GM15510 (cell line): Measurements from ENCODE around the gene TRMT10B.

Experiments used
- POLR2A ChIP-seq: IDR thresholded peaks from 3 replicates; pipeline ENCODE4 v1.6.1; 2011; ENCODE audit warnings: borderline replicate concordance; ENCODE audit not compliant: insufficient read length; ENCODE audit errors: extremely low read depth

The TRMT10B gene

GRCh38 chr9:37776328-37776727 lies 22.7 kb downstream of the TRMT10B start:
- TF ChIP-seq POLR2A, result no peak

- TF ChIP-seq POLR2A, result no peak
Observed at GRCh38 chr9:37778534-37778933, 24.9 kb downstream of the TRMT10B start.

- no peak for TF ChIP-seq POLR2A
Observed at GRCh38 chr9:37784291-37784615, 30.6 kb downstream of the TRMT10B start.

GRCh38 chr9:37784616-37785483 lies 31.2 kb downstream of the TRMT10B start, which contains the start of gene EXOSC3:
TSS of gene EXOSC3 (minus strand) at chr9:37785064. CDS start at chr9:37785044, 20 bp downstream.
- peak; percentile 95 for TF ChIP-seq POLR2A

GRCh38 chr9:37787059-37787458 lies 33.5 kb downstream of the TRMT10B start:
- TF ChIP-seq POLR2A, result no peak

GRCh38 chr9:37788332-37788731 lies 34.7 kb downstream of the TRMT10B start:
- no peak for TF ChIP-seq POLR2A

GRCh38 chr9:37790096-37790495 lies 36.5 kb downstream of the TRMT10B start:
- TF ChIP-seq POLR2A, result no peak

GRCh38 chr9:37792122-37792521 lies 38.5 kb downstream of the TRMT10B start:
- no peak for TF ChIP-seq POLR2A

- TF ChIP-seq POLR2A, result no peak
Observed at GRCh38 chr9:37796232-37796631, 42.6 kb downstream of the TRMT10B start.

GRCh38 chr9:37798677-37799076 lies 45.1 kb downstream of the TRMT10B start:
- TF ChIP-seq POLR2A, result no peak

GRCh38 chr9:37800631-37801286 lies 47.2 kb downstream of the TRMT10B start, which contains the start of gene DCAF10:
TSS of gene DCAF10 (plus strand) at chr9:37800797. CDS start at chr9:37800867, 70 bp downstream.
- peak; percentile 89 for TF ChIP-seq POLR2A

GRCh38 chr9:37801287-37801850 lies 47.8 kb downstream of the TRMT10B start:
- no peak for TF ChIP-seq POLR2A

- no peak for TF ChIP-seq POLR2A
Observed at GRCh38 chr9:37801959-37802711, 48.5 kb downstream of the TRMT10B start.

- TF ChIP-seq POLR2A, result no peak
Observed at GRCh38 chr9:37806271-37806670, 52.7 kb downstream of the TRMT10B start.
